ENCODE data around the gene ELFN1. TPM values are rescaled to one million over a fixed set of nuclear protein-coding genes. Genes with fewer than 3 reads are reported as not detected.

ELFN1 gene
- polyA plus RNA-seq, 1 of the 3 experiments (the other 2 are of a cell fraction) = 0.05 TPM

DNA sequence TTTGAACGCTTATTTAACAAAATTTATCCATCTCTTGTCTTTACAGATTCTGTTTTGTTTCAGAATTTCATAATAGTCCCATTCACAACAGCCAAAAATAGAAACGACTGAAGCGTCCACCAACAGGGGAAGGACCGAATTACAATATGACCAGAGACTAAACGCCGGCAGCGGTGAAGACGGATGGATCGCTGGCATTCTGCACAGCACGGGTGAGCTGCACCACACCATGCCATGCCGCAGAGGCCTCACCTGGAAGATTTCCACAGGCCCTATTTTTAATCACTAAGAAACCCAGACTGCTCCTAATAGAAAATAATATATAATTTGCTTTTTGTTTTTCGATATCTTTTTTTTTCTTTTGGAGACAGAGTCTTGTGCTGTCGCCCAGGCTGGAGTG lies 91.0 kb downstream of the ELFN1 start:
- no peaks in the 10 kb centered on the region for H3K4me1 ChIP-seq (ENCODE audit: control insufficient read depth in 1 of 2, insufficient read depth in 2 of 2, low read depth in 1 of 2, low read length in 1 of 2)
- H3F3A ChIP-seq (replicated peaks; ENCODE audit: insufficient read depth) = no peaks in the 10 kb centered on the region
- no peak overlapping the region for H2AFZ ChIP-seq (ENCODE audit: low read depth)
- TF ChIP-seq RCOR1 (IDR thresholded peaks at IDR 0.05; ENCODE audit: low read length) (no peak), MXI1 (IDR thresholded peaks at IDR 0.05; ENCODE audit: low read depth, low read length) (no peak)
- H3K9ac ChIP-seq = no peak overlapping the region
- no peaks in the 10 kb centered on the region; the same call in 1 of the 2 replicates for H3K27me3 ChIP-seq (ENCODE audit: insufficient read depth)
- no peaks in the 10 kb centered on the region for H3K9me2 ChIP-seq
- CTCF ChIA-PET = interaction anchor here (0.9 to 2.8 kb wide), 7 partner anchors 9 to 449 kb away, joined by 3 to 14 read pairs (median 3); no protein-coding TSS in a partner anchor
- no peak overlapping the region for H3K27ac ChIP-seq (ENCODE audit: low read depth in 2 of 2, low read length in 1 of 2)
- no peaks in the 10 kb centered on the region for H3K79me2 ChIP-seq (ENCODE audit: insufficient read depth)
- H3K9me3 ChIP-seq = no peaks in the 10 kb centered on the region
- POLR2A ChIA-PET = no interaction called here
- no peaks in the 10 kb centered on the region for H4K20me1 ChIP-seq (ENCODE audit: insufficient read depth)
- no peak for DNase-seq
- H3K4me3 ChIP-seq (ENCODE audit: low read depth in 2 of 2, low read length in 1 of 2) = no peak overlapping the region
- no peaks in the 10 kb centered on the region for H3K36me3 ChIP-seq (replicated peaks in 1 of 2; ENCODE audit: control insufficient read depth in 1 of 2, insufficient read depth in 2 of 2, low read length in 1 of 2)
- 75% methylated on average over 13 of the region's 13 CpGs for WGBS (ENCODE audit: low lambda C conversion rate)
- H3K4me2 ChIP-seq = no peak overlapping the region

DNA sequence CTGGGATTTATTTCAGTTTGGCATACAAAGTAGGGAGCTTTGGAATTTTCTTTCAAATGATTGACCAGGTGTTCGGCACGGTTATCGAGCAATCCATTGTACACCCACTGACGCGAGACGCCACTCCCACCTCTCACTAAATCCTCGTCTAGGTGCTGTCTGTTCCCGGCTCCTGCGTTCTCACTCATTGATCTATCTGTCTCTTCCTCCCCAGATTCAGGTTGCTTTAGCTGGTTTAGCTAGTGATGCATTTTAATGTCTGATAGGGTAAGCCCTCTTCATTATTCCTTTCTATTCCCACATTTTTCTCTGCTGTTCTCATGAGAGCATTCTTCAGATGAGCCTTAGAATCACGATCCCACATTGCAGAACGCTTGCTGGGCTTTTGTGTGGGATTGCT lies 91.7 kb downstream of the ELFN1 start:
- no peaks in the 10 kb centered on the region for H3K9me3 ChIP-seq
- H3F3A ChIP-seq (replicated peaks; ENCODE audit: insufficient read depth) = no peaks in the 10 kb centered on the region
- H3K4me3 ChIP-seq (ENCODE audit: low read depth in 2 of 2, low read length in 1 of 2) = no peak overlapping the region
- no peak overlapping the region for H2AFZ ChIP-seq (ENCODE audit: low read depth)
- H3K27ac ChIP-seq (ENCODE audit: low read depth in 2 of 2, low read length in 1 of 2) = no peak overlapping the region
- no peak overlapping the region for H3K9ac ChIP-seq
- H3K79me2 ChIP-seq (ENCODE audit: insufficient read depth) = no peaks in the 10 kb centered on the region
- H3K27me3 ChIP-seq (ENCODE audit: insufficient read depth) = no peaks in the 10 kb centered on the region; the same call in 1 of the 2 replicates
- ChIA-PET CTCF (interaction anchor here (0.9 to 1.6 kb wide), 7 partner anchors 10 to 448 kb away, joined by 3 to 4 read pairs (median 3); no protein-coding TSS in a partner anchor), POLR2A (no interaction called here)
- H3K36me3 ChIP-seq (replicated peaks in 1 of 2; ENCODE audit: control insufficient read depth in 1 of 2, insufficient read depth in 2 of 2, low read length in 1 of 2) = no peaks in the 10 kb centered on the region
- no peak overlapping the region for H3K4me2 ChIP-seq
- no peaks in the 10 kb centered on the region for H3K4me1 ChIP-seq (ENCODE audit: control insufficient read depth in 1 of 2, insufficient read depth in 2 of 2, low read depth in 1 of 2, low read length in 1 of 2)
- no peaks in the 10 kb centered on the region for H4K20me1 ChIP-seq (ENCODE audit: insufficient read depth)
- WGBS (ENCODE audit: low lambda C conversion rate) = 72% methylated on average over 11 of the region's 11 CpGs
- no peaks in the 10 kb centered on the region for H3K9me2 ChIP-seq
- TF ChIP-seq MXI1 (IDR thresholded peaks at IDR 0.05; ENCODE audit: low read depth, low read length) = no peak
- no peak for TF ChIP-seq YY1 (IDR thresholded peaks at IDR 0.05; ENCODE audit: low read depth)
- TF ChIP-seq FOXJ3 (CRISPR knock-in tag; IDR thresholded peaks at IDR 0.05) = no peak
- TF ChIP-seq FOSL2 (IDR thresholded peaks at IDR 0.05; ENCODE audit: borderline replicate concordance, low read depth) = no peak
- TF ChIP-seq FOXM1 (IDR thresholded peaks at IDR 0.05; ENCODE audit: low read depth) = no peak
- no peak for TF ChIP-seq RFX5 (IDR thresholded peaks at IDR 0.05; ENCODE audit: low read length)
- no peak for TF ChIP-seq GATA2 (CRISPR knock-in tag; IDR thresholded peaks at IDR 0.05)
- no peak for TF ChIP-seq NFIC (IDR thresholded peaks at IDR 0.05; ENCODE audit: borderline replicate concordance)
- TF ChIP-seq JUND (IDR thresholded peaks at IDR 0.05) = no peak
- TF ChIP-seq GABPA (IDR thresholded peaks at IDR 0.05; ENCODE audit: low read depth) = no peak
- no peak for TF ChIP-seq POLR2AphosphoS5 (IDR thresholded peaks at IDR 0.05; ENCODE audit: low read depth, low read length)
- TF ChIP-seq RCOR1 (IDR thresholded peaks at IDR 0.05; ENCODE audit: low read length) = no peak
- TF ChIP-seq MEF2A (IDR thresholded peaks at IDR 0.05; ENCODE audit: borderline replicate concordance, low read depth) = no peak
- no peak for TF ChIP-seq NRF1 (IDR thresholded peaks at IDR 0.05; ENCODE audit: low read depth, low read length)
- TF ChIP-seq RAD21 (IDR thresholded peaks at IDR 0.05; ENCODE audit: low read length) = no peak
- no peak for TF ChIP-seq MAX (IDR thresholded peaks at IDR 0.05; ENCODE audit: low read depth)
- no peak for DNase-seq
